22Rv1 (cell line): ENCODE measurements around the gene ARHGAP45.

Experiments used
- H3K27ac ChIP-seq: fragments of 450-650 bp; 2 replicates; pipeline ENCODE4 v1.5.1; 2017
- ZFX ChIP-seq: fragments of 450-650 bp; IDR thresholded peaks from 2 replicates; pipeline ENCODE4 v1.6.1; 2017; ENCODE audit warnings: antibody characterized with exemption, borderline replicate concordance
- TF ChIP-seq, protein P1 (sequence below): fragments of 450-650 bp; IDR thresholded peaks from 2 replicates; pipeline ENCODE4 v1.5.1; 2017; ENCODE audit warnings: mild to moderate bottlenecking

The ARHGAP45 gene

GRCh38 chr19:1052349-1052975, 14.5 kb upstream of the ARHGAP45 start:
- TF ChIP-seq, protein P1, sequence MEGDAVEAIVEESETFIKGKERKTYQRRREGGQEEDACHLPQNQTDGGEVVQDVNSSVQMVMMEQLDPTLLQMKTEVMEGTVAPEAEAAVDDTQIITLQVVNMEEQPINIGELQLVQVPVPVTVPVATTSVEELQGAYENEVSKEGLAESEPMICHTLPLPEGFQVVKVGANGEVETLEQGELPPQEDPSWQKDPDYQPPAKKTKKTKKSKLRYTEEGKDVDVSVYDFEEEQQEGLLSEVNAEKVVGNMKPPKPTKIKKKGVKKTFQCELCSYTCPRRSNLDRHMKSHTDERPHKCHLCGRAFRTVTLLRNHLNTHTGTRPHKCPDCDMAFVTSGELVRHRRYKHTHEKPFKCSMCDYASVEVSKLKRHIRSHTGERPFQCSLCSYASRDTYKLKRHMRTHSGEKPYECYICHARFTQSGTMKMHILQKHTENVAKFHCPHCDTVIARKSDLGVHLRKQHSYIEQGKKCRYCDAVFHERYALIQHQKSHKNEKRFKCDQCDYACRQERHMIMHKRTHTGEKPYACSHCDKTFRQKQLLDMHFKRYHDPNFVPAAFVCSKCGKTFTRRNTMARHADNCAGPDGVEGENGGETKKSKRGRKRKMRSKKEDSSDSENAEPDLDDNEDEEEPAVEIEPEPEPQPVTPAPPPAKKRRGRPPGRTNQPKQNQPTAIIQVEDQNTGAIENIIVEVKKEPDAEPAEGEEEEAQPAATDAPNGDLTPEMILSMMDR: no peak
- TF ChIP-seq ZFX: no peak
- no peak overlapping the region for H3K27ac ChIP-seq

- TF ChIP-seq, protein P1: no peak
- TF ChIP-seq ZFX: no peak
- H3K27ac ChIP-seq: no peak overlapping the region
Measured at GRCh38 chr19:1053176-1054101, 13.5 kb upstream of the ARHGAP45 start.

- no peak for TF ChIP-seq ZFX
- TF ChIP-seq, protein P1: no peak
- no peak overlapping the region for H3K27ac ChIP-seq
Measured at GRCh38 chr19:1054102-1055027, 12.6 kb upstream of the ARHGAP45 start.

GRCh38 chr19:1055028-1055425, 11.9 kb upstream of the ARHGAP45 start:
- TF ChIP-seq, protein P1: no peak
- TF ChIP-seq ZFX: no peak
- H3K27ac ChIP-seq: no peak overlapping the region

DNA sequence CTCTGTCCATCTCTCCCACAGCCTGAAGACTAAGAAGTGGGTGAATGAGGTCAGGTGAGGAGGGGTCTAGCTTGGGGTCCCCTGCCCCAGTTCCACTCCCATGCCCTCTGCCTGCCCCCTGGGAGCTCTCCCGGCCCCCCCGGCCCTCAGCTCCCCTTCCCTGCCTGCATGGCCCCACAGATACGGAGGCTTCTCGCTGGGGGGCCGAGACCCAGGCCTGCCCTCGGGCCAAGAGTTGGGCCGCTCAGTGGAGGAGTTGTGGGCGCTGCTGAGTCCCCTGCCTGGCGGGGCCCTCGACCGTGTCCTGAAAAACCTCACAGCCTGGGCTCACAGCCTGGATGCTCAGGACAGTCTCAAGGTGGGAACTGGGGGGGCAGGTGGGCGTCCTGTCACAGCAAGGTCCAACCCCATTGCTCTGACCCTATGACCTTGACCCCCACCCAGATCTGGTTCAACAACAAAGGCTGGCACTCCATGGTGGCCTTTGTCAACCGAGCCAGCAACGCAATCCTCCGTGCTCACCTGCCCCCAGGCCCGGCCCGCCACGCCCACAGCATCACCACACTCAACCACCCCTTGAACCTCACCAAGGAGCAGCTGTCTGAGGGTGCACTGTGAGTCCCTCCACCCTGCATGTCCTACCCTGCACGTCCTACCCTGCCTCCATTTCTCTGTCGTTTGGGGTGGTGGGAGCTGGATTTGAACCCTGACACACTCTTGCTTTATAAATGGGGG, 10.9 kb upstream of the ARHGAP45 start:
- TF ChIP-seq, protein P1: no peak
- no peak for TF ChIP-seq ZFX
- no peak overlapping the region for H3K27ac ChIP-seq

DNA sequence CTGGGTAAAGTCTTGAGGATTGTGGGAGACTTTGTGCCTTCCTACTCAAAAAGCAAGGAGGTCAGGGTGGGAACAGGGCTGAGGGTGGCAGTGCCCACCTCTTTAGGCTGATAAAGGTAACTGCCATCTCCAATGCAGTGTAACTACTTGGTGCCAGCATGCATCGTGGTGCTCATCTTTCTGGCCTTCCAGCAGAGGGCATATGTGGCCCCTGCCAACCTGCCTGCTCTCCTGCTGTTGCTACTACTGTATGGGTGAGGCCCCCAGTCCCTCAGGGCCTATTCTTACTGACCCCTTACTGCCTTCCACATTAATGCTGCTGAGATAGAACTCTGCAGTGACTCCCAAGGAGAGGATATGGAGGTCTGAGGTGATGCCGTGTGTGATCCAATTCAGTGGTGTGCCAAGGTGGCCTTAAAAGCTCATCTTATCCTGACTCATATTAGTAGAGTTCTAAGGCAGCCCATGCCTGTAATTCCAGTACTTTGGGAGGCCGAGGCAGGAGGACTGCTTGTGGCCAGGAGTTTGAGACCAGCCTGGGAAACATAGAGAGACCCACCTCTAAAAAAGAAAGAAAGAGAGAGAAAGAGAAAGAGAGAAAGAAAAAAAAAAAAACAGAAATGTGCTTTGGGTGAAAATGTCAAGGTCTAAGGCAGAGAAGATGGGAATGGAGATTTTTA, 9.7 kb upstream of the ARHGAP45 start:
- TF ChIP-seq ZFX: no peak
- TF ChIP-seq, protein P1: no peak
- H3K27ac ChIP-seq: no peak overlapping the region
